Skeletal muscle cell (primary cell): ENCODE results near the gene TMEM250.

Source experiments
- DNase-seq: peaks from one replicate; pipeline ENCODE4 v3.0.0-alpha.2; 2010; ENCODE audit warnings: low read depth
- H3K4me3 ChIP-seq: 2 replicates; pipeline ENCODE4 v1.5.1; 2011; ENCODE audit warnings: low read depth, mild to moderate bottlenecking, control low read depth, low read length, moderate library complexity

TMEM250 gene

DNA sequence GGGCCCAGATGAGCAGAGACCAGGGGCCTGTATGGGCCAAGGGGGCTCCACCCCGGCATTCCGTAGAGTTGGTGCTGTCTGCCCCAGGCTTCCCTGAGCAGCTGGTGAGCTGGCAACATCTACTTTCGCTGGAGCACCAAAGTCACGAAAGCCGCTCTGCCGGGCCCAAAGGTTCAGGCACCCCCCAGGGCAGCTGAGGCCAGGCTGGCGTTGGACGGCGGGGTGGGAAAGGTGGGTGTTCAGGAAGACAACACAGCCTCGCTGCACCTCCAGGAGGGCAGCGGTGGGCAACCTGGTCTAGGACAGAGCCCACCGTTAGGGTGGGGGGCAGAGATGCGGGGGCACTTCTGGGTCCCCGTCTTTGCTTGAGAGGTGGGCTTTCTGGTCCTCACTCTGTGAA lies 30.1 kb upstream of the TMEM250 start:
- H3K4me3 ChIP-seq: no peak overlapping the region
- no peak for DNase-seq

DNA sequence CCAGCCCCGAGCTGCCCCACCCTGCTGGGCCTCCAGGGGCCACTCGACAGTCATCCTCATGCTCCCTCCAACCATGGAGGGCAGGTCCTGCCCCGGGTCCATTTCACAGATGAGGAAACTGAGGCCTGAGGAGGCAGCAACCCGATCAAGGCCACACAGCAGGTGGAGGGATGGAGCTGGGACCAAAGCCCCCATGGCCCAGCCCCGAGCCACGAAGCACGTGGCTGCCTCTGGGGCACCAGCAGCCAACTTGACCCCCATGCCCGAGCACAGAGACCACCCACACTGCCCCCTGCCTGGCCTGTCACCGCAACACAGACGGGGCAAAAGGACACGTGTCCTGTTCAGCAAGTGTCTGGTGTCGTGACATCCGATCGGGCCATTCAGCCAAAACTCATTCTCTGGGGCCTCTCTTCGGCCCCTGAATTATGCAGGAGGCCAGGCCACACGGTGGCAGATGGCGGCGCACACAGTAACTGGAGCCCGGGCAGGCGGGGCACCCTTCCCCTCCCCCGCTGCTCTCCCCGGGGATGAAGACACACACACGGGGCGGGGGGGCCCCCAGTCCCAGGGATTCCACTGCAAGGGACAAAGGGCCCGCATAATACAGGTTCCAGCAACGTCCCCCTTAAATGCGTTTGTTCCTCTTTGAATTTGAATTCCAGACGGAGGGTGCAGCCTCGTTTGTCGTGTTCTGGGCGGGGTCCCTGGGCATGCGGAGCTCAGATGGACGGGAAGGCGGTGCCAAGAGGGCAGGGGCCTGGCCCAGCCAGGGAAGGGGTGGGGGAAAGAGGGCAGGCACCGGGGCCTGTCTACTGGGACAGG lies 29.4 kb upstream of the TMEM250 start:
- no peak for DNase-seq
- no peak overlapping the region for H3K4me3 ChIP-seq

DNA sequence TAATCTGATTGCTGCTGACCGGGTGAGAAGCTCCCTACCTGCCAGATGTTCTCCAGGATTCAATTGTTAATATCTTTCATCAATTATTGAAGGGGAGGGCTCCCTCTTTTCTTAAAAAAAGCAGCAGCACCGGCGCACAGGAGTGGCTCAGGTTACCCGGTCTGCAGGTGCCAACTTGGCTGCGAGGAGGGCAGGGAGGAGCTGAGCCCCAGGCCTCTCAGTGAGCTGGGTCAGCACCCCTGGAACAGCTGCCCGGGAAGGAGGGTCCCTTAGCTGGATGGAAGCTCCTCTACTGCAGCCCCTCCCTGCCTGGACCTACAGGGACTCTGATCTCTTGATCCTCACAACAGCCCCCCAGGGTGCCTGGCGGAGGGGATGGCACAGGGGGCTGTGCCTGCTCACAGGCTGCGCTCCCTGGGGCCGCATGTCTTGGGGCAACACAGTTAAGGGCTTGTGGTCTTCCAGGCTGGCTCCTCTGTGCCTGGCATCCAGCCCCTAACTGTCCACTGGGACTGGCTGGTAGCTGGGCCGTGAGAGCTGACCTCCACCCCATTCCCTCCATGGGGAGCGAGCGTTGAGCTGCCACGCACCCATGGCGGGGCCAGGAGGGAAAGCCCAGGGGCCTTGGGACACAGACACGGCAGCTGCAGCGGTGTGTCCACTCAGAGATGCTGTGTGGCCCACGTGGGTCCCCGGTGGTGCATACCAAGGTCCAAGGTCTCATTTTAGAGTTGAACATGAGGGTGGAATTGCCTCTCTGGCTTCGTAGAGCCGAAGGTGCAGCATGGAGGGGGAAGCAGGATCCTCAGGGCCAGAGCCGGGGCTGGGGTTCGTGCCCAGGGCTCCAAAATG lies 28.6 kb upstream of the TMEM250 start:
- DNase-seq: no peak
- H3K4me3 ChIP-seq: no peak overlapping the region

DNA sequence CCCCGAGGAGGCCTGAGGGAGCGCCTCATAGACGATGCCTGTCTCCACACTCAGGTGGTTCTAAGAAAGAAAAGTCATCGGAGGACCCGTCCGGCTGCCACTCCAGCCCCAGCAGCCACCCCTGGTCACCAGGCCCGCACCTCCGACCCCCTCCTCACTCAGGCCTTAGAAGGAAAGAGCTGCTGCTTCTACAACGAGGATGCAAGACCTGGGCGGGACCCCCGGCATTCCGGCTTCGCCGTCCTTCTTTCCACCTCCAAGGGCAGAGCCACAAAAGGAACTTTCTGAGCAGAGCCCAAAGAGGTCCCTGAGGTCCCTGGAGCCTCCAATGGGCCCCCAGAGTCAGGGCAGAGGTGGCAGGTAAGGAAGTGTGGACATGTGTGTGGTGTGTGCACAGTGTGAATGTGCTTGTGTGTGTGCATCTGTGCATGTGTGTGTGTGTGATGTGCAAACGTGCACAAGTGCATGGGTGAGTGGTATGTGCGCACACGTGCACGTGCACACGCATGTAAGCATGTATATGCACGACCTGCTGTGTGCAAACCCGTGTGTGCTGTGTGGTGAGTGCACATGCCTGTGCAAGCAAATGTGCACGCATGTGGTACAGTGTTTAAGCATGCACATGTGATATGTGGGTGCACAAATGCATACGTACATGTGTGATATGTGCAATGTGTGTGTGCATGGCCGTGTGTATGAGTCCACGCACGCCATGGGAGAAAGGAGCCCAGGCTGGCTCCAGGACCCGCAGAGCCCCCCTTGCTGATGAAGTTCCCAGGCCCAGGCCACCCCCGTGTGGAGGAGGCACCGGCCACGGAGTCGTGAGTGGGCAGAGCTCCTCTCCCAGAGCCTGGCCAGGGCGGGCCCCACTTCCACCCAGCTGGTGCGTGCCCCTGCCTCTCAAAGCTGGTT lies 27.7 kb upstream of the TMEM250 start:
- H3K4me3 ChIP-seq: no peak overlapping the region
- DNase-seq: no peak

DNA sequence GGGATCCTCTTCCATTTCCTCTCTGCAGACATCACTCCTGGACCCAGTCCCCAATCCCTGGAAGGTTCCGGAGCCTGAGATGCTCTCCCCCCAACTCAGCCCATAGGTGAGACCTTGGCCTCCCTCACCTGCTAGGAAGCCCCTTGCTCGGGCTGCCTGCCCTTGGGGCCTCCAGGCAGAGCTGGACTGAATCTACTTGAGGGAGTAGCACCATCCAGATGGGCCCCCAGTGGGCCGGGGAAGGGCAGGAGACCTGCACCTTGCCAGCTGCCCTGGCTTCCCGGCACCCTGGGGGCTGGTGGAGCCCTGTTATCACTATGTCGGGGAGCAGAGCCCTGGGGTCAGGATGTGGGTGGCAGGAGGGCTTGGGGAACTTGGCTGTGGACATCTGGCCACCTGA lies 26.9 kb upstream of the TMEM250 start:
- no peak for DNase-seq

DNA sequence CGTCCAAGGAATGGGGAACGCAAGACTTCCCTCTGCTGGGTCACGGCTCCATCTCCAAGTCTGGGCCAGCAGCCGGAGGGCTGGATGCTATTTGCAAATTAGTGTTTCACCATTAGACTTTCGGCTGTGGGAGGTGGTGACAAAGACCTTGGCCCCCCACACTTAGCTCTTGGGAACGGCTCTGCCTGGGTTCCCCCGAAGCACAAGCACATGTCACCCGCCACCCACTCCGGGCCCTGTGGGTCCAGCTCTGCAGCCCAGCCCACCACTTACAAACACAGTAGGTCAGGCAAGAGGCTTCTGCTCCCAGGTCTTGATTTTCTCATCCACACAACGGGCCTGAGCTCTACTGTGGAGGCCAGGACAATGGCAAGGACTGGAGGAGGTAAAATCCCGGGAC lies 25.8 kb upstream of the TMEM250 start:
- no peak overlapping the region for H3K4me3 ChIP-seq
- DNase-seq: no peak

More for the DNA sequence above, 26.9 kb upstream of the TMEM250 start:
- no peak overlapping the region for H3K4me3 ChIP-seq

DNA sequence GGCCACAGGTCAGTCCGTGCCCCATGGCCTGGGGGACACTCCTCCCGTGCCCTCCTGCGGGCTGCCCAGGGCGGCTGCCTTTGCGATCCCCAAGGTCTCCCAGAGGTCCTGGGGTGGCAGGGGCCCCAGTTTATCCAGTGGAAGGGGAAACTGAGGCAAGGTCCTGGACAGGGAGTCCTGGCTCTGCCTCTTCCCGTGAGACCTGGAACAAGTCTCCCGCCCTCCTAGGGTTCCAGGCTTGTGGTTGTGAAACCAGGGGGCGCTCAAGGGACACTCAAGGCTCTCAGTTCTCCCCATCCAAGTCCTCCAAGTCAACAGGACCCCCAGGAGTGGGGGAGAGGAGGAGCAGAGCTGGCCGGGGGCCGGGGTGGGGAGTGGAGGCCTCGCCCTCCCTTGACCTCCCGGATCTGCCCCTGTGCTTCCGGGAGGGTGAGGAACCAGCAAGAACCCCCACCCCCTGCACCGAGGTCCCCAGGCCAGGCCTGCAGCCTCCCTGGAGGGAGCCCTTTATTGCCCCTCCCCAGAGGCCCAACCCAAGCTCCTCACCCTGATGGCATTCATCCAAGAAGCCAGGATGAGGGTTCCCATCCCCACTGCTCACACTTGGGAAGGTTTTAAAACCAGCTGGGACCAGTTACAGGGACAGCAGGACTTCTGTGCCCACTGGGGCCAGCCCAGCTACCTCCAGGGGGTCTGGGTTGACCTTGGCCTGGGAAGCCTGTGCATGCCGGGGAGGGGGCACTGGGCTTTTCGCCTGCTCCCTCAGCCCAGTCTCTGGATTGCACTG lies 24.7 kb upstream of the TMEM250 start:
- no peak for DNase-seq
- no peak overlapping the region for H3K4me3 ChIP-seq

DNA sequence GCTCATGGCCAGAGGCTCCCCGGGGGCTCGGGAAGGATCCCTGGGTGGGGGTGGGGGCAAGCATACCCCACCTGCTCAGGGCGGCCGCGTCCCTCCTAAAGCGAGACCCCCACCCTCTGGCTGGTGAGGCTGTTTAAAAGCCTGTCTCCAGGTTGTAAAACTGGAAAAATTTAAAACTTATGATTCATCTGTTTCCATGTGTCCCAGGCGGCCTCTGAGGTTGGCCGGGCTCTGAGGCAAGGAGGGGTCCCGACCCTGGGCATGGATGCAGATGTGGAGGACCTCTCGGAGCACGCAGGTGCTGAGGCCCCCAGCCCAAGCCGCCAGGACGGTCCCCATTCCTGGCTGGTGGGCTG lies 24.2 kb upstream of the TMEM250 start:
- no peak overlapping the region for H3K4me3 ChIP-seq
- DNase-seq: no peak

DNA sequence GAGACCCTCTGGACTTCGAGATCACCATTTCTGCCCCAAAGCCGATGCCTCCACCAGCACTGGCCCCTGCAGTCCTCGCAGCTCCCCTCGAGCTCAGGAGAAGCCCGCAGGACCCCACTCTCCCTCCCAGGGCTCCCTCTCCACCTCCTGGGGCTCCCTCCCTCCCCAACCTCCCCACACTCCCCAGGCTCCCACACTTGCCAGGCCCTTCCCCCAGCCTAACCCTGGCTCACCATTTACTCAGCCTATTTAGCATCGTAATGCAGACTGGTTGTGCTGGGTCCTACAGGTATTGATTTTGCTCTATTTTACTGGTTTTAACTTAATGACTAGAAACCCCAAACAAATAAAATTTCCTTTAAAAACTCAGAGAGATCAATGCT lies 23.7 kb upstream of the TMEM250 start:
- DNase-seq: no peak
- H3K4me3 ChIP-seq: no peak overlapping the region

DNA sequence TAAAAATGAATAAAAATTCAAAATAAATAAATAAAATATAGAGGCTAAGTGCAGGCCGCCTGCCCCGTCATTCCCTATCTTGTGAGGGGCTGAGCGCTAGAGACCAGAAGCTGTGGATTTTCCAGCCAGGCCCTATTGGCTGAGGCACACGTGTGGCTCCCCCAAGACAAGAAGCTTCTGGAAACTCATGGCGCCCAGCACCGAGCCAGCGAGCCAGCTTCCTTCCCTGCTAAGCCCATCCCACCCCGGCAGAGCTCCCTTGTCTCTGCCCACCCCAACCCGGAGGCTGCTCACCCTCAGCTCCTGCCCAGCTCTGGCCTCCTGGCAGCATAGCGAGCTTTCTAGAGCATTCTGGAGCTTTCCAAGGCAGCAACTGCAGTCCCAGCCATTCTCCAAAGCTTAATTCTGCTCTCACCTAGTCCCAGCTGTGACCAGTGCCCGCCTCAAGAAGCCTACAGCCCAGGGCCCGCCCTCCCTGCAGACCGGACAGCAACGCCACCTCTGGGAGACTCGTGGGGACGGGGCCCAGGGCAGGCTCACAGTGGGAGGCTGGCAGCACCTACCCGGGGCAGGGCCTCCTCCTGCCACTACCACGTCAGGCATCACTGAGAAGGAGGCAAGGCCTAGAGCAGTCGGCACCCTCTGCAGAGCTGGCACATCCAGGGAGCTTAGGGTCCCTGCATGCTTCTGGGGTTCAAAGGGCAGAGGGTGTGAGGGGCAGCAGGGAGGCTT lies 23.2 kb upstream of the TMEM250 start:
- H3K4me3 ChIP-seq: no peak overlapping the region
- no peak for DNase-seq

DNA sequence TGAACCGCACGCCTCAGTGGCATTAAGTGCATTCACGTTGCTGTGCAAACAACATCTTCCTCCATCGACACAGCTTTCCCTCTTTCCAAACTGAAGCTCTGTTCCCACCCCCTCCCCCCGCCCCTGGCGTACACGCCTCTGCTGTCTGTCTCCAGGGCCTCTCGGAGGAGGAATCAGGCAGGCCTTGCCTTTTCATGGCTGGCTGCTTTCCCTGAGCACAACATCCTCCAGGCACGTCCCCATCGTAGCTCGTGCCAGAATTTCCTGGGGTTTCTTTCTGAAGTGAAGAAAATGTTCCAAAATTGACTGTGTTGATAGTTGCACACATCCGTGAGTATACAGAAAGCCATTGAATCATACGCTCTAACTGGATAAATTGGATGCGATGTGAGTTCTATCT lies 22.3 kb upstream of the TMEM250 start:
- peak; percentile 35 for DNase-seq
- no peak overlapping the region for H3K4me3 ChIP-seq

DNA sequence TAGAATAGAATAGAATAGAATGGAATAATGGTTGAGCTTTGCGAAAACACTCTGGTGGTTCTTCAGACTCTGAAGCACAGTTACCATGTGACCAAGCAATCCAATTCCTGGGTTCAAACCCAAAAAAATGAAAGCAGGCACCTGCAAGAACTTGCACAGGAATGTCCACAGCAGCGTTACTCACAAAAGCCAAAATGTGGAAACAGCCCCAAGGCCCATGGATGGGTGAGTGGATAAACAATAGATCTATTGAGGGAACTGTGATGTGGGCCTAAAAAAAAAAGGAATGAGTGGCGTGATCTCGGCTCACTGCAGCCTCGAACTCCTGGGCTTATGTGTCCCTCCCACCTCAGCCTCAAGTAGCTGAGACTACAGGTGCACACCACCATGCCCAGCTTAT lies 21.4 kb upstream of the TMEM250 start:
- no peak overlapping the region for H3K4me3 ChIP-seq
- DNase-seq: no peak

DNA sequence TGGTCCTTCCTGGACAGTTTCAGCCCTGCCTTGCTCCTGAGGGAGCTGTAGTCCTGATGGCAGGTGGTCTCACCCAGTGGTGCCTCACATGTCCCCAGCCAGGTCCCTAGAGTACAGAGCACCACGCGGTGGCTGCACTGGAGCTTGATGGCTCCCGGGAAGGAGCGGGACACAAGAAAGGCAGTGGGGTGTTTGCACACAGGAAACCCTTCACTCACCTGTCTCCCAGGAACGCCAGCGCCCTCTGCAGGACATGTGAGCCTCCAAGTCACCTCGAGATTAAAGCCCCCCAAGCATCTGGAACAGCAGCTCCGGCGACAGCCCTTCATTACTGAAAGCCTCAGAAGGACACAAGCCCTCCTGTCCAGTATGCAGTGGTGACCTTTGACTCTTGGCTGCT lies 19.9 kb upstream of the TMEM250 start:
- DNase-seq: no peak
- H3K4me3 ChIP-seq: no peak overlapping the region

DNA sequence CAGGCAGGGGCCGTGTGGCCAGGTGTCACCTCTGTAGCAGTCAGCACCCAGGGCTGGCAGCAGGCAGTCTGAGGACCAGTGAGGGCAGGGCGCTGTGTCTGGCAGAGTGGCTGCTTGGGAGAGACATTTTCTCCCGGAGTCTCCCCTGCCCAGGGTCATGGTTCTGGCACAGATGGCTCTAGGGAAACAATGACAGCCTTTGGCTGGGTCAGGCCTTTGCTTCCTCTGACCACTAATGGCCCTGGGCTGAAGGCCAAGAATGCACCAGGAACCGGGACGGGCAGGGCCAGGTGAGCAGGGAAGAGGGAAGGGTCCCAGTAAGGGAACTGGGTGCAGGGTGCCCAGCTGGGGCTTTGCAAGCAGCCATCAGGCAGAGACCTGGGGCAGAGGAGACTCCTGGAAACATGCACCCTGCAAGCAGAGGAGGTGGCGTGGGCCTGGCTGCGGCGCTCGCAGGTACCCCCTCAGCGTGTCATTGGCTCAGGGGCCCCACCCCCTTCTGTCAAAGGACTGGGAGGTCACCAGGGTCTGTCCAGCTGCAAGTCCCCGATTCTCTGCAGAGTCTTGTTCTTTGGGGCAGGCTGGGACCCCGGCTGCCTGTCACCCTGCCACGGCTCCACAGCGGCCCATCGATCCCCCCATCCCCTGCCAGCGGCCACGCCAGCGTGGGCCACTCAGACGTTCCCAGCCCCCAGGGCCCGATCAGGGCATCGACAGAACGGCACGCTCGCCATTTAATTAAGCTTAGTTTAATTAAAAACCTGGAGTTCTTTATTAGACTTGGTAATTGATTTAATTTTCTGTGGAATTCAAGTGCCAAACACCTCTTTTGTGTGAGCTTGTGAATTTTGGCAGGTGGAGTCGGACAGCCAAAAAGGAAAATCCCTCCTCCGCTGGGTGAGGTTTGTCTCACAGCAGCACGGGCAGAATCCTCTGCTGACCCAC lies 18.9 kb upstream of the TMEM250 start:
- H3K4me3 ChIP-seq: no peak overlapping the region
- DNase-seq: no peak

DNA sequence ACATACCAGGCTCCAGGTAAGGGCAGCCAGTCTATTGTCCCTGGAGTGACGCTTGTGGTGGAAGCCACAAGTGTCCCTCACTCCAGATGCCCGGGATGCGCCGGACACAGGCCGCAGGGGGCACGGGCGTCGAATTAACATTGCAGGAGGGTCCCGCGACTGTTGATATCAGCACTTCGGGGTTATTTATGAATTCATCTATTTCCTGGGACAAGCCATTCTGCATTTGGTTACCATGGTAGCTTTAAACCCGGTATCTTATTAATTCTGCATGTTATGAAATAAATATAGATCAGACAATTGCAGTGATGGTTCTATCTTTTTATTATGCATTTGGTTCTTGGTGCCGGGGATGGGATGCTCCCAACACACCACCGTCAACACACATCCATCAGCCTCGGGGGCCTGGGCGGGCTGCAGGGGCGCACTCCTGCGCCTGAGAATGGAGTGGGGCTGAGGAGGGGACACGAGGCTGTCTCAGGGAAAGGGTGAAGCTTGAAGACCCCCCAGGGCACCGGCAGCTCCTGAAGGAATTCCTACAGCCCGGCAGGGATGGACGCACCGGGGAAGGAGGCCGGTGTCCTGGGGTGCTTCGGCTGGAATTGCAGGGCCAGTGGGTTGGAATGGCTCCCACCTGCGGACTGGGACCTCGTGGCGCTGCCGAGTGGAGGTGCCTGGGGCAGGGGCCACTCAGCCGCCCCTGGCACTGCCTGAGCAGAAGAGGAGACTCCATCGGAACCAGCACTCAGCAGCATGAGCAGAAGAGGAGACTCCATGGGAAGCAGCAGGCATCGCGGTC lies 17.7 kb upstream of the TMEM250 start:
- no peak overlapping the region for H3K4me3 ChIP-seq
- DNase-seq: no peak

DNA sequence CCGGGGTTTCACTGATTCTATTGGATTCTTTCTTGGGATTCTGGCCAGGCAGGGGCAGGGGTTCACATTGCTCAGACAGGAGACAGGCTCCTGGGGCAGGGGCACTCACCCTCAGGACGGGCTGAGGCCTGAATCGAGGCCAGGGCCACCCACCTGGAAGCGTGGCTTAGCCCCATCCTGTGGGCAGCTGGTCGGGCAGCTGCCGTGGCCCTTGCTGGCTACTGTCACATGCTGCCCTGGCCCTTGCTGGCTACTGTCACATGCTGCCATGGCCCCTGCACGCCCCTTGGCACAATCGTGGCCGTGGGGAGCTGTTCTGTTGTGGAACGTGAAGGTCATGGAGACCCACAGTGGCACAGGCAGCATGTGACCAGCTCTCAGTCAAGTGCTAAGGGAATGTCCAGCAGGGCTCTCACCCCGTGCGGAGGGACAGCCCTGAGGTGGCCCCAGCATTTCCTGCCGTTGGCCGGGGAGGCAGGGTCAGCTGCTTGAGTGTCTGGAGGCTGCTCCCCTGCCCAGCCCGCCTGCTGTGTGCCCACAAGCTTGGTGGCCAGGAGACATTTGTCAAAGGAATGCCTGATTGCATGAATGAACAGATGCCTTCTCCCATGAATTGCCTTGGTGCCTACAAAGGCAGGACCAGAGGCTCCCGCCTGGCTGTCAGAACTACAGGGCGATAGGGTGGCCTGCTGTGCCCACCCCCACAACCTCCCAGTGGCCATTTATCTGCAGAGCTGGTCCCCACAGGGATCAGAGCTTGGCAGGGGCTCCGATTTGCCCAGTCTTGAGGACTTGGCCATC lies 16.9 kb upstream of the TMEM250 start:
- no peak overlapping the region for H3K4me3 ChIP-seq
- no peak for DNase-seq
